GM18951 (cell line): Measurements from ENCODE around the gene LYL1.

Experiments used
- POLR2A ChIP-seq: IDR thresholded peaks from 4 replicates; pipeline ENCODE4 v1.6.1; 2011; ENCODE audit warnings: mild to moderate bottlenecking; ENCODE audit not compliant: insufficient read length, insufficient read depth; ENCODE audit errors: extremely low read depth
- in situ Hi-C: fragments of 300-500 bp; cut with MboI; formaldehyde crosslinking; loops from one replicate; pipeline ENCODE4 v1.12.0; 2022; ENCODE audit warnings: low sequenced_read_pairs, mixed read lengths, inconsistent platforms; ENCODE audit not compliant: unreplicated experiment

LYL1 gene

DNA sequence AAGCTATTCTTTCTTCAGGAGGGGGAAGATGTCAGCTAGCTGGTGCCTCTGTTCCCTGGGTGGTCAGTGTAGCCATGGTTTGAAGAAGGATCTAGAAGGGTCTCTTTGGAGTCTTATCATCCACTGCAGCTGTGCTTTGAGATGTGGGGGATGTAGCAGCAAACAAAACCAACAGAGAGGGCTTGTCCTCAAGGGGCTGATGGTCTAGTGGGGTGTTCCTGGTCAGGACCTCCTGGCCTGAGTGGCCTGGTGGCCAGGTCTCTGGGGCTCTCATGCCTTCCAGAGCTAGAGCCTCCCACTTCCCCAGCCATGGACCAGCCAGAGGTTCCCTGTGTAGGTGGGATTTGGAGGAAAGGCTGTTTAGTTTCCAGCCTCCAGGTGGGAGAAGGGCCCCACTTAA is 40.3 kb downstream of the LYL1 start:
- no peak for TF ChIP-seq POLR2A
- in situ Hi-C loops = no loop called here

DNA sequence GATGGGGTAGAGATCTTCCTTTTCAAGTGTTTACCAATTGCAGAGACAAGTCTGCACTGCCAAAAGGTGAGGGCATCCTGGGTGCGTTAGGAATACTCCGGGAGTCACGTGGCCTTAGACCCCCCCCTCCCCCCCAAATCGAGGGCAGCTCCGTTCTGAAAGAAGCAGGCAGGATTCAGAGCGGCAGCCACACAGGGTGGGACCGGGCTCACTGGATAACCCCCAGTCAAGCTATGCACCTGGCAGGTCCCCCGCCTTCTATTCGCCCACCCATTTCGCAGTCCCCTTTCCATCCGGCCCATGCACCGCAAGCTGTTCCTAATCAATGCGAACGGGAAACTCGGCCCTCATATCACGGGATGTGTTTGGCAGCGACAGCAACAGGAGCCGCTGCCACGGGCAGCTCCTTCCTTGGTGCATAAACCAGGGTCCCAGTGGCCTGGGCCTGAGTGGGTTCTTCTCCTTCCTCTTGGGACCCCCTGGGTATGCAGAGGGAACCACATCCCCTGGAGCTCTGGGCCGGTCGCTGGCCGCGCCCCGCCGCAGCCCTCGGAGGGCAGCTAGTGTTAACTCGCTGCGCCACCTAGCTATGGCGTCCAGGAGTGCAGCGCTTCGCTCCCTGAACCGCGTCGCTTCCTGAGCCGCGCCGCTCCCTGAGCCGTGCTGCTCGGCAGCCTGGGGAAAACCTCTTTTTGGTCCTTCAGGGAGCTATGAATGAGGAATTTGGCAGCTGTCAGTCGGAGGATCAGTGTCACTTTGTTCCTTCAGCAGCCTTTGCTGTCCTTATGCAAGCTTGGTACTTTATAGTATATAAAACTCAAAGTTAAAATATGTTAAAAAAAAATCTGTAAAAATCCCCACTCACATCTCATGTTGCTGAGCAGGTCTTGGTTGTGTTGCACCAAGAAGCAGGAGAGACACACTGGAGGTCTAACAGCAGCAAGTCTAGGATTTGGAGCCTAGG is 41.4 kb downstream of the LYL1 start:
- no peak for TF ChIP-seq POLR2A
- in situ Hi-C loops = no loop called here

GRCh38 chr19:13060233-13060963 is 42.3 kb downstream of the LYL1 start:
- in situ Hi-C loops = no loop called here
- TF ChIP-seq POLR2A = no peak

DNA sequence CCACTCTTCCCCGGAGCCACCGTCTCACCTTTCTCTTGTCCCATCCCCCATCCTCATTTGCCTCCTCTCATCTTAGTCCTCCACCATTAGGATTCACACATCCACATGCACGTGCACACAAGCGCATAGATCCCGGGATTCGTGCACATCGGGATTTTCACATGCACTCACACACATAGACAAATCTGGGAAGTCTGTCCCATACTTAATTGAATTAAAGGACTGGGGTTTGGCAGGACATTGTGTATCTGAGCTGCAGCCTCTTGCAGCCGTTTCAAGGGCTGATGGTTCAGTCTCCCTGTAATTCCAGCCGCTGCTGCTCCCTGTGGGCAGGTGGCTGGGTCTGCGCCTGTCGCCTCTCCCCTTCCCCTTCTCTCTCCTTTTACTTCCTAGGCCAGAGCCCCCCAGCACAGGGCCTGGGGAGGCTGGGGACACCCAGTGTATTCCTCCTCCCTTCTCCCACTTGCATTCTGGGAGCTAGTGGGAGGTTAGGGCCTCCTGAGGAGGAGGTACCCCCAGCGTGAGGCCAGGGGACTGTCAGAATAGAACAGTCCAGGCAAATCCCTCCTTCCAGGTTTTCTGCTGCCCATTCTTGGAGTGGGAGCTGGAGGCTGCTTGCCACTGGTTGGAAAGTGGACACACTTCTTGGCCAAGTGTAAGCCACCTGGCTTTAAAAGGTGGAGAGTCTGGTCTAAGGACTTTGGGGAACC is 43.6 kb downstream of the LYL1 start:
- in situ Hi-C loops = no loop called here
- TF ChIP-seq POLR2A = no peak

DNA sequence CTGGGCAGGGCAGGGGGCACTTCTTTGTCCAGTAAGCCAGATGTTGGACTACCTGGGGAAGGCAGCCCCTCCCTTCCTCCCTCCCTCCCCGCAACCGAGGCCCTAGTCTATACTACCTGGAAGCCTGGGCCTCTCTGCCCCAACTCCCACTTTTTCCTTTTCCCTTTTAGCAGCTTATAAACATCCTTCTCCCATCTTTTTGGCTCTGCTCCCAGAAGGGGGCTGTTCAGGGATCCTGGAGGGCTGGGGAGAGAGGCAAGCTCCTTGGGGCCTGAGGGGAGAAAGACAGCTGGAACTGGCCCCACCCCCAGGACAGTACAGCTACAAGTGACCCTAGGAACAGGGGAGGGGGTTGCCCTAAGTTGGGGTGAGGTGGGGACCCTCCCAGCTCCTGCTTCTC is 44.9 kb downstream of the LYL1 start:
- in situ Hi-C loops = no loop called here
- no peak for TF ChIP-seq POLR2A

GRCh38 chr19:13057147-13057572 is 45.5 kb downstream of the LYL1 start:
- in situ Hi-C loops = no loop called here
- TF ChIP-seq POLR2A = no peak

GRCh38 chr19:13056052-13056660 is 46.5 kb downstream of the LYL1 start:
- in situ Hi-C loops = no loop called here
- TF ChIP-seq POLR2A = no peak

GRCh38 chr19:13055213-13056051 is 47.2 kb downstream of the LYL1 start:
- TF ChIP-seq POLR2A = no peak
- in situ Hi-C loops = no loop called here

- TF ChIP-seq POLR2A = no peak
- in situ Hi-C loops = no loop called here
These were observed 47.9 kb downstream of the LYL1 start for GRCh38 chr19:13054626-13055212.

DNA sequence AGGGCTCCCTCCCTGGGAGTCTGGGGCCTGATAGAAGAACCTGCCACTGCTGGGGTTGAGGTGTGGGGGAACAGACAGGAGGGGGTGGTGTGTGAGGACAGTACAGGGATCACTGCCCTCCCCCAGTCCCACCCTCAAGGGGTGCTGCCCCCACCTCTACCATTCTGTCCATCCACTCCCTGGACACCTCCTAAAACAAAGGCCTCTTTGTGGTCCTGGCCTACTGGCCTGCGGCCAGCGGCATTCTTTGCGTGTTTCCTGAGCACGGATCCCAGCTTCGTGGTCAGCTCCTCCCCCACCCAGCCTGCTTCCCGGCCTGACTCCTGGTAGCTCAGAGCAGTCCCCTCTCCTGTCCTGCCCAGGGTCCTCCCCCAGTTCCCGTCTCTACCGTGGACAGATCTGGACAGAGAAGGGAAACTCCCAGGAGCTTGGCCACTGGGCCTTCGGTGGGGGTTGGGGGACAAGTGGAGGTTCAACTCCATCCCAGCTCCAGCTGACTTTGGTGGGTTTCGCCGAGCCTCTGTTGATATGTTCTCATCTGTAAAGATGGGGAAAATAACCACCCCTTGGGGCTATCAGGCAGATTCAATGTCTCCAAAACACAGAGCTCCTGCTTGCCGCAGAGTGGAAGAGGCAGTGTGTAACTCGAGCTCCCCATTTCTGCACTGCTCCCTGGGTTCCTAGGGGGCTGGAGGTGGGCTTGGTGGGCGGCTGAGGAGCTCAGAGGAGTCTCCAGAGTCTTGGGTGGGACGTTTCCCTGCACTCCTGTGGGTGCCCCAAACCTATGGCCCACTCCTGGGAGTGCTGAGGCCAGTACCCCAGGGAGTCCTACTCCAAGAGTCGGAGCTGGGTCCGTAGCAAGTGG is 48.7 kb downstream of the LYL1 start:
- in situ Hi-C loops = no loop called here
- TF ChIP-seq POLR2A = no peak

DNA sequence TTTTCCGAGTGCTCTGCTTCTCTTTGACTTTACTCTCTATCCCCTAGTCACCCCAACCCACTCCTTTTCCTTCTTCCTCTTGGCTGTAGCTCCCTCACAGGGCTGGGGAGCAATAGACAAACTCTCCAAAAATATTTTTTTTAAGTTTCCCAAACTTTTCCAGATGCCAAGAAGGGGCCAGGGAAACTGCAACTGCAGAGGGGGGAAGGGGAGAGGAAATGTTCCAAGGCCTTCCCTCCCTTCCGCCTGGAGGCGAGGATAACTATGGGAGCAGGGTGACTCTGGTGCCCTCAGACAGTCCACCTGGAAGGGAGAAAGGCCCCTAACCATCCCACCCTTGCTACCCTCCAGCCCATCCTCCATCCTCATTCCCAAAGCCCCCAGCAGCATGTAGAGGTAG is 49.4 kb downstream of the LYL1 start:
- in situ Hi-C loops = no loop called here
- TF ChIP-seq POLR2A = no peak

DNA sequence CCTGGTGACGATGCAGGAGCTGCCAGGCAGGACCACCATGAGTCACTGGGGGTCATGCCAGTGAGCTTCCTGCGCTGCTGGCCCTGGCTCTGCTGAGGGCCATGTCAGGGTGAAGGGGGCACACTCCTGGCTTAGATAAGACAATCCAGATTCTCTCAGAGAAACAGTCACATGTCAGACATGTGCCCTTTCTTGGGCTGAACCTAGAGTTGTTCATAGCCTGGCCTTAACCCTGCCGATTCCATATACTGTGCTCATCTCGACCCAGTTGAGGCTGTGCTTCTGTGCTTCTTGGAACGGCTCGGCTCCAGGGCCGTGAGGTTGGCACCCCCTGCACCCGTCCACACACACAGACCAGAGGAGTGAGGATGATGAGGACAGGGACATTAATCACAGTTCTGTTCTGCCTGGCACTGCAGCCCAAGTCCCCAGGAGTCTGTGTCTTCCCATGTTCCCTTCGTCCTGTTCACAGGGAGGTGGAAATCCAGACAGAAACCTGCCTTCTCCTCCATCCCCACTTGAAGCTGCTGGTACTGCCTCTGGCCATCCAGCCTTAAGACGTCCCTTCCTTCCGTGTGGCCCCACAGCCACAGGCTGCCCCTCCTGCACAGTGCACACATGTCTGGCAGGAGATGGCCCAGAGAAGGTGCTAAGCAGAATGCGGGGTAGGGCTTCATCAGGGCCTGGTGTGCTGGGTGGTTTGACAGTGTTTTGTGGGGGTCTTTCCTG is 50.0 kb downstream of the LYL1 start:
- in situ Hi-C loops = no loop called here
- TF ChIP-seq POLR2A = no peak
